Measurements from ENCODE around the gene KIAA0232. TPM values are rescaled to one million over a fixed set of nuclear protein-coding genes. Genes with fewer than 3 reads are reported as not detected.

The KIAA0232 gene
- total and polyA plus RNA-seq, 2 experiments from 2014 or later: 11.3 to 34.3 TPM

- no peaks in the 10 kb centered on the region for H3K9me3 ChIP-seq (ENCODE audit: low read depth)
- WGBS (ENCODE audit: low lambda C conversion rate, missing lambda C conversion rate): 80% methylated on average over 4 of the region's 4 CpGs
- no peaks in the 10 kb centered on the region for H3K36me3 ChIP-seq (replicated peaks; ENCODE audit: insufficient read depth, low read depth)
- peaks cover 83% of the 10 kb centered on the region for H3K79me2 ChIP-seq
- no peak overlapping the region for H2AFZ ChIP-seq
- peaks cover 46% of the 10 kb centered on the region for H3K4me1 ChIP-seq (ENCODE audit: insufficient read depth)
- H4K20me1 ChIP-seq (ENCODE audit: insufficient read depth, poor library complexity, severe bottlenecking): no peaks in the 10 kb centered on the region
- peak overlapping the region; percentile 58 for H3K4me2 ChIP-seq
- H3K27ac ChIP-seq: peak overlapping the region; percentile 72
- DNase-seq (ENCODE audit: low spot score): no peak
- no peaks in the 10 kb centered on the region for H3K9me2 ChIP-seq (replicated peaks; ENCODE audit: insufficient read depth)
- H3K4me3 ChIP-seq: no peak overlapping the region
- no peaks in the 10 kb centered on the region for H3K27me3 ChIP-seq
- no peak for TF ChIP-seq EZH2 (IDR thresholded peaks at IDR 0.05; ENCODE audit: borderline replicate concordance)
- TF ChIP-seq EZH2phosphoT487 (IDR thresholded peaks at IDR 0.05; ENCODE audit: low read depth, severe bottlenecking, unreplicated experiment): no peak
- TF ChIP-seq CTCF (IDR thresholded peaks at IDR 0.05; ENCODE audit: poor library complexity): no peak
These were observed 145.6 kb downstream of the KIAA0232 start for GRCh38 chr4:6928081-6928480.

DNA sequence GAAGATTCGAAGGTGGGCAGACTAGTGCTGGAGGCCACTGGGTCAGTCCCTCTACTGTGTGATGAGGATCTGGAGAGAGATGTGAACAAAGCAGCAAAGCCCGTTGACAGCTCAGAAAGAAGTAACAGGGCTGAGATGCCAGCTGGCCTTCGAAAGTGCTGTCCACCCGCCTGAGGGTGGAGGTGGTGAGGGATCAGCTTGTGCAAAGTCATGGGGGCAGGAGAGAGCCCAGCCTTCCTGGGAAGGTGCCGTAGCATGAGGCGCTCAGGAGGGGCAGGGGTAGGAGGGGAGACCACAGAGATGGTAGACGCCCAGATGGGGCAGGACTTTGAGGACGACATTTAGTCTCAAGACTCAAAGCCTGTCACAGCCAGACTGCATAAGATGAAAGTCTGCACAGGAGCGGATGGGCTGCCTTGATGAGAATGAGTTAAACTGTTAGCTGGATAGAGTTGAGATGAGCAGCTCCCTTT, 146.8 kb downstream of the KIAA0232 start:
- Histone ChIP-seq H3K79me2 (peaks cover 82% of the 10 kb centered on the region), H3K36me3 (replicated peaks; ENCODE audit: insufficient read depth, low read depth) (no peaks in the 10 kb centered on the region), H3K4me1 (ENCODE audit: insufficient read depth) (peaks cover 46% of the 10 kb centered on the region), H3K9me2 (replicated peaks; ENCODE audit: insufficient read depth) (no peaks in the 10 kb centered on the region), H3K9me3 (ENCODE audit: low read depth) (no peaks in the 10 kb centered on the region), H3K27me3 (no peaks in the 10 kb centered on the region), H3K4me3 (no peak overlapping the region), H3K4me2 (peak overlapping the region; percentile 15), H2AFZ (no peak overlapping the region), H3K27ac (peak overlapping the region; percentile 72), H4K20me1 (ENCODE audit: insufficient read depth, poor library complexity, severe bottlenecking) (no peaks in the 10 kb centered on the region)
- DNase-seq (ENCODE audit: low spot score): no peak
- WGBS (ENCODE audit: low lambda C conversion rate, missing lambda C conversion rate): 80% methylated on average over 9 of the region's 9 CpGs
- no peak for TF ChIP-seq EZH2phosphoT487 (IDR thresholded peaks at IDR 0.05; ENCODE audit: low read depth, severe bottlenecking, unreplicated experiment)
- TF ChIP-seq CTCF (IDR thresholded peaks at IDR 0.05; ENCODE audit: poor library complexity): no peak

GRCh38 chr4:6929812-6930464, 147.4 kb downstream of the KIAA0232 start:
- no peaks in the 10 kb centered on the region for H3K9me2 ChIP-seq (replicated peaks; ENCODE audit: insufficient read depth)
- H3K79me2 ChIP-seq: peaks cover 82% of the 10 kb centered on the region
- no peaks in the 10 kb centered on the region for H3K9me3 ChIP-seq (ENCODE audit: low read depth)
- 66% methylated on average over 15 of the region's 15 CpGs for WGBS (ENCODE audit: low lambda C conversion rate, missing lambda C conversion rate)
- no peaks in the 10 kb centered on the region for H3K36me3 ChIP-seq (replicated peaks; ENCODE audit: insufficient read depth, low read depth)
- peak overlapping the region; percentile 72 for H3K27ac ChIP-seq
- H3K4me3 ChIP-seq: no peak overlapping the region
- peak overlapping the region; percentile 15 for H3K4me2 ChIP-seq
- H3K4me1 ChIP-seq (ENCODE audit: insufficient read depth): peaks cover 49% of the 10 kb centered on the region
- no peak overlapping the region for H2AFZ ChIP-seq
- no peak for DNase-seq (ENCODE audit: low spot score)
- TF ChIP-seq EZH2 (IDR thresholded peaks at IDR 0.05; ENCODE audit: borderline replicate concordance): no peak
- TF ChIP-seq CTCF (IDR thresholded peaks at IDR 0.05; ENCODE audit: poor library complexity): no peak
- TF ChIP-seq EZH2phosphoT487 (IDR thresholded peaks at IDR 0.05; ENCODE audit: low read depth, severe bottlenecking, unreplicated experiment): no peak
- no peaks in the 10 kb centered on the region for H4K20me1 ChIP-seq (ENCODE audit: insufficient read depth, poor library complexity, severe bottlenecking)
- H3K27me3 ChIP-seq: no peaks in the 10 kb centered on the region
